ENCODE results near the gene ERCC1.

Gene ERCC1

GRCh38 chr19:45423589-45424190 is at the start of gene ERCC1:
Gene ERCC1 (minus strand): TSS chr19:45423917. CDS start chr19:45423374, 543 bp downstream.
- TF ChIP-seq CTCF (IDR thresholded peaks at IDR 0.05; ENCODE audit: control insufficient read depth, extremely low read depth, insufficient read depth), result no peak
- peak; percentile 90 for DNase-seq (ENCODE audit: low read depth)
- peak within 1 kb of the TSS; percentile 74 for H3K4me3 ChIP-seq (ENCODE audit: low read depth, low read length)

- DNase-seq (ENCODE audit: low read depth), result no peak
- TF ChIP-seq CTCF (IDR thresholded peaks at IDR 0.05; ENCODE audit: control insufficient read depth, extremely low read depth, insufficient read depth), result no peak
- no peak overlapping the region for H3K4me3 ChIP-seq (ENCODE audit: low read depth, low read length)
These were observed 49.6 kb upstream of the ERCC1 start for GRCh38 chr19:45473367-45473681.

GRCh38 chr19:45472563-45473366 is 49.0 kb upstream of the ERCC1 start:
- no peak overlapping the region for H3K4me3 ChIP-seq (ENCODE audit: low read depth, low read length)
- DNase-seq (ENCODE audit: low read depth), result no peak
- no peak for TF ChIP-seq CTCF (IDR thresholded peaks at IDR 0.05; ENCODE audit: control insufficient read depth, extremely low read depth, insufficient read depth)

GRCh38 chr19:45471931-45472562 is 48.3 kb upstream of the ERCC1 start:
- no peak overlapping the region for H3K4me3 ChIP-seq (ENCODE audit: low read depth, low read length)
- DNase-seq (ENCODE audit: low read depth), result no peak
- no peak for TF ChIP-seq CTCF (IDR thresholded peaks at IDR 0.05; ENCODE audit: control insufficient read depth, extremely low read depth, insufficient read depth)

- no peak for TF ChIP-seq CTCF (IDR thresholded peaks at IDR 0.05; ENCODE audit: control insufficient read depth, extremely low read depth, insufficient read depth)
- no peak for DNase-seq (ENCODE audit: low read depth)
- H3K4me3 ChIP-seq (ENCODE audit: low read depth, low read length), result no peak overlapping the region
These were observed 47.6 kb upstream of the ERCC1 start for GRCh38 chr19:45471111-45471930.

GRCh38 chr19:45470762-45471081 is 47.0 kb upstream of the ERCC1 start:
- TF ChIP-seq CTCF (IDR thresholded peaks at IDR 0.05; ENCODE audit: control insufficient read depth, extremely low read depth, insufficient read depth), result no peak
- H3K4me3 ChIP-seq (ENCODE audit: low read depth, low read length), result no peak overlapping the region
- DNase-seq (ENCODE audit: low read depth), result no peak

Measured in LNCaP clone FGC (cell line).